T-helper 17 cell (primary cell): ENCODE data around the gene LRP2BP. TPM values are rescaled to one million over a fixed set of nuclear protein-coding genes. Genes with fewer than 3 reads are reported as not detected.
"Not testable (repeated sequence)": the region's sequence is repeated elsewhere in the genome, so short reads cannot be mapped to it uniquely, and the experiment has no call there.

ENCODE experiments used
- ATAC-seq: fragments of 150-1000 bp; cut with Tn5 transposase; 2 replicates; pipeline ENCODE4 v1.10.0; 2021; ENCODE audit warnings: mild to moderate bottlenecking, moderate library complexity
- DNase-seq, 3 donors: peaks; one replicate each; pipeline versions ENCODE4 v3.0.0 to v3.0.0-alpha.2; 2020 to 2021
- H3K9me3 ChIP-seq: one replicate; pipeline ENCODE4 v1.7.0; 2013; ENCODE audit warnings: low read length, mild to moderate bottlenecking; ENCODE audit not compliant: control insufficient read depth, poor library complexity, severe bottlenecking
- H3K27ac Mint-ChIP-seq: one replicate; pipeline ENCODE4 v1.8.0; 2022; ENCODE audit warnings: mild to moderate bottlenecking, moderate library complexity, mixed read lengths
- H3K27me3 Mint-ChIP-seq: one replicate; pipeline ENCODE4 v1.8.0; 2022; ENCODE audit warnings: mixed read lengths
- H3K36me3 Mint-ChIP-seq: one replicate; pipeline ENCODE4 v1.8.0; 2022; ENCODE audit warnings: low read depth, mixed read lengths
- H3K4me1 Mint-ChIP-seq: one replicate; pipeline ENCODE4 v1.8.0; 2022; ENCODE audit warnings: mild to moderate bottlenecking, mixed read lengths
- H3K4me3 Mint-ChIP-seq: one replicate; pipeline ENCODE4 v1.8.0; 2022; ENCODE audit warnings: mild to moderate bottlenecking, moderate library complexity, mixed read lengths
- total RNA-seq, 4 donors: library from RNA in 2 of 4; stranded (reverse) in 2 of 4; gene quantifications; one replicate each; pipeline ENCODE4 v1.2.3 and lab custom pipeline; 2022 to 2026

Gene LRP2BP
- total RNA-seq, 2 donors from 2014 or later = 2.1 to 3.3 TPM

- Mint-ChIP-seq H3K27me3 (no peaks in the 10 kb centered on the region), H3K36me3 (no peaks in the 10 kb centered on the region), H3K4me3 (no peak overlapping the region), H3K27ac (no peak overlapping the region), H3K4me1 (no peaks in the 10 kb centered on the region)
- no peak for DNase-seq
- H3K9me3 ChIP-seq = no peaks in the 10 kb centered on the region
- no peak for ATAC-seq
Measured at GRCh38 chr4:185363251-185363650, 32.5 kb downstream of the LRP2BP start.

- not testable (repeated sequence) for H3K27ac Mint-ChIP-seq, H3K27me3 Mint-ChIP-seq, DNase-seq, H3K4me1 Mint-ChIP-seq, ATAC-seq, H3K36me3 Mint-ChIP-seq, H3K9me3 ChIP-seq, H3K4me3 Mint-ChIP-seq
Measured at GRCh38 chr4:185362570-185362969, 33.2 kb downstream of the LRP2BP start.

GRCh38 chr4:185361872-185362271, 33.9 kb downstream of the LRP2BP start:
- Mint-ChIP-seq H3K27ac (no peak overlapping the region), H3K27me3 (no peaks in the 10 kb centered on the region), H3K36me3 (no peaks in the 10 kb centered on the region), H3K4me3 (no peak overlapping the region), H3K4me1 (no peaks in the 10 kb centered on the region)
- no peak for ATAC-seq
- DNase-seq = no peak
- no peaks in the 10 kb centered on the region for H3K9me3 ChIP-seq

DNA sequence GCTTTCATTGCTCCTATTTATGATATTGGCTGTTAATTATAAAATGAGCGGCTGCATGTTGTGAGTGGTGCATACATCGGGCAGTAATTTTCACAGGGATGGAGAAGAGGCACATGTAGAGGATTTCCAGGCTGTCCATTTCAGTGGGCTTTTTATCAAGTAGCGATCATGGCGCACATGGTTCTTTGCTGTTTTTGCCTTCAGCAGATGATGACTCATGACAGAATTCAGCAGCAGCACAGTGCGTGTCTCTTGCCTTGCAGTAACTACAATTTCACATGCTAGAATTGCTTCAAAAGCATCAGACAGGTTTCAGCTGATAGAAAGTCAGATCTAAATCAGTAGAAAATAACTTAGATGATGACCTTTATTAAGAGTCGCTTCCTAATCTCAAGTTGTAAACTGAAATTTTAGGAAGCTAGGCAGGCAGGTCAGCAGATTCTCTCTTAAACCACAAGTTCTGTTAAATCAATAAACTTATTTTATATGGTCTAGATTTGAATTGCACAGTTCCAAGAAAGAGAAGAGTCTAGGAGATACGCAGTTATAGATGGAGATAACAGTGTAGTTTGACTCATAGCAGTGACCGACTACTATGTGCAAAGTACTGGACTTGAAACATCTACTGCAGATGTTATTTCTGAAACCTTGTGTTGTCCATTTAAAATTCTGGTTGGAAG, 35.8 kb downstream of the LRP2BP start:
- Mint-ChIP-seq H3K27ac (no peak overlapping the region), H3K36me3 (peaks cover 4% of the 10 kb centered on the region), H3K4me1 (peaks cover 2% of the 10 kb centered on the region), H3K4me3 (no peak overlapping the region), H3K27me3 (no peaks in the 10 kb centered on the region)
- no peaks in the 10 kb centered on the region for H3K9me3 ChIP-seq
- no peak for ATAC-seq
- DNase-seq = no peak

DNA sequence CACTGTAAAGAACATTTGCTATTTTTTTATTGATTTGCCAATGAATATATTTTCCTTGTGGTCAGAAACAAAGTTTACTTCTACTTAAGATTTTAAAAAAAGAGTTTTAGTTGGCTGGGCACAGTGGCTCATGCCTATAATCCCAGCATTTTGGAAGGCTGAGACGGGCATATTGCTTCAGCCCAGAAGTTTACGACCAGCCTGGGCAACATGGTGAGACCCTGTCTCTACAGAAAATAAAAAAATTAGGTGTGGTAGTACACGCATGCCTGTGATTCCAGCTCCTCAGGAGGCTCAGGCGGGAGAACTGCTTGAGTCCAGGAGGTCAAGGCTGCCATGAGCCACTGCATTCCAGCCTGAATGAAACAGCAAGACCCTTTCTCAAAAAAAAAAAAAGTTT, 36.8 kb downstream of the LRP2BP start:
- no peaks in the 10 kb centered on the region for H3K9me3 ChIP-seq
- ATAC-seq (no peak), DNase-seq (no peak)
- no peak overlapping the region for H3K27ac Mint-ChIP-seq
- no peak overlapping the region for H3K4me3 Mint-ChIP-seq
- peaks cover 2% of the 10 kb centered on the region for H3K4me1 Mint-ChIP-seq
- H3K36me3 Mint-ChIP-seq = peaks cover 4% of the 10 kb centered on the region
- no peaks in the 10 kb centered on the region for H3K27me3 Mint-ChIP-seq

- Mint-ChIP-seq H3K4me1 (peaks cover 2% of the 10 kb centered on the region), H3K27me3 (no peaks in the 10 kb centered on the region), H3K36me3 (peaks cover 4% of the 10 kb centered on the region), H3K4me3 (no peak overlapping the region), H3K27ac (no peak overlapping the region)
- no peak for DNase-seq
- no peak for ATAC-seq
- no peaks in the 10 kb centered on the region for H3K9me3 ChIP-seq
Measured at GRCh38 chr4:185358514-185358913, 37.2 kb downstream of the LRP2BP start.

DNA sequence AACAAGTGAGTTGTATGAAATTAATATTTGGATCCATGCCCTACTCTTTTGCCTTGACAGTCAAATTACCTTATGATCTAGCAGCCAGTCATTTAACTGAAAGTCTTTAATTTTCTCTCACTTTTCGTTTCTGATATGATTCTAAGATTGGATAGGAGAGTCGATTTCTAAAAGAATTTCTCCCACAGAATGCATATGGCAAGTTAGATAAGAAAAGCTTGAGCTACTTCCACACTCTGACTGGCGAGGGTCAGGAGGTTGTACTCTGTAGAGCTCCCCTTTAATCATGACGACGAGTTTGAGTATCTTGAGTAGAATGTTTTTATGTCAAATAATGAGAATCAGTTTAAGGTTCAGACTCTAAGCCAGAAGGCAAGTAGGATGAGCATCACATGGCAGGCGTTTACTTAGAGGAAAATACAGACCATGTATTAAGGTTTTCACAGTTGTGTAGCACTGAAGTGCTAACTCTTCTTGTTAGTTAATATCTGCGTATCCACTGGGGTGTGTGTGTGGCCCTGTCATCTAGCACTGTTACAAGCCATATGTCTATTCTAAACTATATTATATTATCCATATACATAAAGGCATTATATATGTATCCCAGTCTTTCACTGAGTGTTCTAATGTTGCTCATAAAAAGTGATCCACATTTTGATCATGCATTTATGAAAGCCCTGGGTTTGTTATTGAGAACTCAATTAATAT, 37.8 kb downstream of the LRP2BP start:
- Mint-ChIP-seq H3K27ac (no peak overlapping the region), H3K4me1 (peaks cover 2% of the 10 kb centered on the region), H3K4me3 (no peak overlapping the region), H3K36me3 (peaks cover 7% of the 10 kb centered on the region), H3K27me3 (no peaks in the 10 kb centered on the region)
- DNase-seq (no peak), ATAC-seq (no peak)
- H3K9me3 ChIP-seq = no peaks in the 10 kb centered on the region

- H3K36me3 Mint-ChIP-seq = peaks cover 7% of the 10 kb centered on the region
- H3K27me3 Mint-ChIP-seq = no peaks in the 10 kb centered on the region
- DNase-seq (no peak), ATAC-seq (no peak)
- no peak overlapping the region for H3K4me3 Mint-ChIP-seq
- peaks cover 2% of the 10 kb centered on the region for H3K4me1 Mint-ChIP-seq
- H3K27ac Mint-ChIP-seq = no peak overlapping the region
- no peaks in the 10 kb centered on the region for H3K9me3 ChIP-seq
Measured at GRCh38 chr4:185357211-185357610, 38.5 kb downstream of the LRP2BP start.

DNA sequence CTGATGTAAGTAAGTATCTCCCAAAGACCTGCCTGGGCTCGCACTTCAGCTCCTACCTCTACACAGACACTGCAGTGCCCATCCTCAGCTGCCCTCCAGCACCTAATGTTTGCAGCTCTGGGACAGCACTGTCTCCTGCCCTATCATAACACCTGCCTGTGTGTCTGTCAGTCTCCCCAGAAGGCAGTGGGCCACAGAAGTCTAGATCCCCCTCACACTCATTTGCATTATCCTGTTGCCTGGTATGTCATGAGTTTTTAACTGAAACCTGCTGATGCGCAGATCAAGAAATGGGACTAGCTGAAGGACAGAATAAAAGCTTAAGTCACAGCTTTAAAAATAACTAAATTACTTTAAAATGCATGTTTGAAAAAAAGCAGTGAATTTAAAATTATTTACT, 43.0 kb downstream of the LRP2BP start:
- H3K9me3 ChIP-seq = no peaks in the 10 kb centered on the region
- Mint-ChIP-seq H3K4me1 (peaks cover 2% of the 10 kb centered on the region), H3K36me3 (peaks cover 21% of the 10 kb centered on the region), H3K4me3 (peak overlapping the region; percentile 19), H3K27ac (no peak overlapping the region), H3K27me3 (no peaks in the 10 kb centered on the region)
- DNase-seq (no peak), ATAC-seq (no peak)

DNA sequence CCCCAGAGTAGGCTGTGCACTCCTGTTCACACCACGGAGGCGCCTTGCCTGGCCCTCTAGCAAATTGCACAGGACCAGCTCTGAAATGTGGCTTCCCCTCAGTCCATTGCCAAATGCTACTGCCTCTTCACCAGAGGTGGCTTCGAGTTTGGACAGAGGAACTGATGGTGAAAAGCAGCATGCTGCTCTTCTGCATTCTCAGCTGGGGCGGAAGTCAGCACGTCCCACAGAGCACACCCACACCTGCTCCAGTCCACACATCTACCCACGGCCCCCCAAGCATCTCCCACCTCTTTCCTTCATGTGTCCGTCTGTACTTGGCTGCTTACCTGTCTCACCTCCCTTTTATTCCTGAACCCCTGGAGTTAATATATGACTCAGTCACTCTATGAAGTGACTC, 43.5 kb downstream of the LRP2BP start:
- Mint-ChIP-seq H3K36me3 (peaks cover 23% of the 10 kb centered on the region), H3K27me3 (no peaks in the 10 kb centered on the region), H3K4me1 (peaks cover 2% of the 10 kb centered on the region), H3K27ac (no peak overlapping the region), H3K4me3 (no peak overlapping the region)
- no peak for ATAC-seq
- H3K9me3 ChIP-seq = no peaks in the 10 kb centered on the region
- DNase-seq = no peak

- peaks cover 26% of the 10 kb centered on the region for H3K36me3 Mint-ChIP-seq
- DNase-seq = no peak
- no peak for ATAC-seq
- no peaks in the 10 kb centered on the region for H3K9me3 ChIP-seq
- no peak overlapping the region for H3K27ac Mint-ChIP-seq
- peaks cover 4% of the 10 kb centered on the region for H3K4me1 Mint-ChIP-seq
- H3K27me3 Mint-ChIP-seq = no peaks in the 10 kb centered on the region
- H3K4me3 Mint-ChIP-seq = no peak overlapping the region
Measured at GRCh38 chr4:185351691-185352090, 44.0 kb downstream of the LRP2BP start.

DNA sequence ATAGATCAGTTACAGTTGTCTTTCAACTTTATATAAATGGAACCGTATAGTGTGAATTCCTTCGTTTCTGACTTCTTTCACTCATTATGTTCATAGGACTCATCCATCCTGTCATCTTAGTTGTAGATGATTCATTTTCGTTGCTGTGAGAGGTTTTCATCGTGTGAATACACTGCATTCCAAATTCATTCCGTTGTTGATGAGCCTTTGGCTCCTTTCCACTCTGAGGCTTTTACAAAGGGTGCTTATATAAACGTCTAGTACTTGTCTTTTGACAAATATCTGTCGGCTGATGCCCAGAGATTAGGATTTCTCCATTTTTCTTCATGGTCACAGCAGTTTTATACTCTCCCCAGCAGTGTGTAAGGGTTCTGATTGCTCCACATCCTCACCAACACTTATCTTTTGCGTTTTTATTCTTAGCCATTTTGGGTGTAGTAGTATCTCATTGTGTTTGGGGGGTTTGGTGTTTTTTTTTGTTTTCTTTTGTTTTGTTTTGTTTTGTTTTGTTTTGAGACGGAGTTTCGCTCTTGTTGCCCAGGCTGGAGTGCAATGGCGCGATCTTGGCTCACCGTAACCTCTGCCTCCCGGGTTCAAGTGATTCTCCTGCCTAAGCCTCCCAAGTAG, 48.6 kb downstream of the LRP2BP start:
- H3K27ac Mint-ChIP-seq = no peak overlapping the region
- peaks cover 22% of the 10 kb centered on the region for H3K36me3 Mint-ChIP-seq

GRCh38 chr4:185344743-185345538, 50.8 kb downstream of the LRP2BP start:
- ATAC-seq (no peak), DNase-seq (no peak)
- peak overlapping the region; percentile 82 for H3K27ac Mint-ChIP-seq
- H3K36me3 Mint-ChIP-seq = peaks cover 16% of the 10 kb centered on the region
- no peaks in the 10 kb centered on the region for H3K27me3 Mint-ChIP-seq
- H3K9me3 ChIP-seq = no peaks in the 10 kb centered on the region
- H3K4me3 Mint-ChIP-seq = peak overlapping the region; percentile 58
- peaks cover 21% of the 10 kb centered on the region for H3K4me1 Mint-ChIP-seq

More for the DNA sequence above, 48.6 kb downstream of the LRP2BP start:
- H3K9me3 ChIP-seq = no peaks in the 10 kb centered on the region
- Mint-ChIP-seq H3K4me3 (no peak overlapping the region), H3K4me1 (peaks cover 14% of the 10 kb centered on the region), H3K27me3 (no peaks in the 10 kb centered on the region)
- no peak for ATAC-seq
- DNase-seq = no peak
